H1 (cell line): Measurements from ENCODE around the gene SCART1. TPM values are rescaled to one million over a fixed set of nuclear protein-coding genes. Genes with fewer than 3 reads are reported as not detected.

Experiments used
- CTCF ChIA-PET: fragments of 300-600 bp; sonication (Branson Sonifier 250); formaldehyde crosslinking; loops from one replicate; lab custom pipeline; 2021; ENCODE audit not compliant: partially characterized antibody; lab: Charles Lee
- POLR2A ChIA-PET: fragments of 300-600 bp; sonication (Branson Sonifier 250); formaldehyde crosslinking; loops from one replicate; lab custom pipeline; 2021; ENCODE audit warnings: inconsistent platforms; ENCODE audit not compliant: partially characterized antibody; lab: Charles Lee
- DNase-seq, 2 experiments: peaks; one replicate each; pipeline versions ENCODE4 v3.0.0 to v3.0.0-alpha.2; 2010 to 2022; ENCODE audit warnings: low spot score in 2 of 2, low read depth in 1 of 2, mixed read lengths in 1 of 2
- FAIRE-seq: peaks from 2 replicates; lab custom pipeline; 2011; peaks lifted over from hg19 to GRCh38; lab: Jason Lieb, UNC
- H2AFZ ChIP-seq: 2 replicates; pipeline ENCODE4 v1.8.1; 2012; ENCODE audit warnings: low read length, inconsistent platforms
- H2AK5ac ChIP-seq: 2 replicates; pipeline ENCODE4 v1.6.1; 2013; ENCODE audit warnings: low read depth, low read length
- H2BK120ac ChIP-seq: replicated peaks from 2 replicates; pipeline ENCODE3; 2013; ENCODE audit warnings: low read depth, low read length, inconsistent platforms
- H2BK12ac ChIP-seq: 2 replicates; pipeline ENCODE4 v1.6.1; 2013; ENCODE audit warnings: low read depth, low read length
- H2BK15ac ChIP-seq: 2 replicates; pipeline ENCODE4 v1.6.1; 2013; ENCODE audit warnings: low read length
- H2BK20ac ChIP-seq: 2 replicates; pipeline ENCODE4 v1.6.1; 2013; ENCODE audit warnings: low read length
- H2BK5ac ChIP-seq: 2 replicates; pipeline ENCODE4 v1.6.1; 2013; ENCODE audit warnings: low read depth, low read length
- H3K14ac ChIP-seq: 2 replicates; pipeline ENCODE4 v1.6.1; 2013; ENCODE audit warnings: inconsistent platforms; ENCODE audit not compliant: insufficient read length
- H3K18ac ChIP-seq: 2 replicates; pipeline ENCODE4 v1.6.1; 2013; ENCODE audit warnings: low read length; ENCODE audit errors: extremely low read depth
- H3K23ac ChIP-seq: 2 replicates; pipeline ENCODE4 v1.6.1; 2013; ENCODE audit warnings: inconsistent platforms; ENCODE audit not compliant: insufficient read length
- H3K23me2 ChIP-seq: 2 replicates; pipeline ENCODE4 v1.6.1; 2013; ENCODE audit warnings: low read depth, low read length
- H3K27ac ChIP-seq: 2 replicates; pipeline ENCODE4 v1.6.1; 2011; ENCODE audit warnings: low read depth, low read length, inconsistent platforms
- H3K27me3 ChIP-seq, 4 experiments: replicated peaks in 1 of 4; 1 replicate in 1 of 4; 2 replicates in 3 of 4; pipeline versions ENCODE4 v1.6.1 to v1.8.1; 2011 to 2013; ENCODE audit warnings: low read length in 3 of 4, mild to moderate bottlenecking in 3 of 4, inconsistent platforms in 2 of 4, mixed read lengths in 2 of 4, moderate library complexity in 1 of 4; ENCODE audit not compliant: control insufficient read depth in 3 of 4, insufficient read depth in 3 of 4; ENCODE audit errors: extremely low read depth in 1 of 4
- H3K36me3 ChIP-seq, 4 experiments: 2 replicates each; pipeline versions ENCODE4 v1.6.1 to v1.8.1; 2011 to 2013; ENCODE audit warnings: mild to moderate bottlenecking in 4 of 4, low read length in 3 of 4, moderate library complexity in 2 of 4, control low read depth in 1 of 4, inconsistent platforms in 1 of 4; ENCODE audit not compliant: insufficient read depth in 4 of 4, control insufficient read depth in 2 of 4
- H3K4ac ChIP-seq: replicated peaks from 2 replicates; pipeline ENCODE3; 2013; ENCODE audit warnings: low read length, low read depth, mixed read lengths, inconsistent platforms; ENCODE audit not compliant: insufficient read length
- H3K4me1 ChIP-seq, 4 experiments: replicated peaks in 1 of 4; 1 replicate in 1 of 4; 2 replicates in 3 of 4; pipeline versions ENCODE4 v1.6.1 to v1.8.1; 2011 to 2013; ENCODE audit warnings: low read length in 3 of 4, inconsistent platforms in 2 of 4, mixed read lengths in 1 of 4; ENCODE audit not compliant: insufficient read depth in 4 of 4, control insufficient read depth in 3 of 4
- H3K4me2 ChIP-seq, 2 experiments: 2 replicates each; pipeline versions ENCODE4 v1.6.1 to v1.8.1; 2011 to 2013; ENCODE audit warnings: low read depth in 2 of 2, low read length in 2 of 2, control low read depth in 1 of 2, inconsistent platforms in 1 of 2, mild to moderate bottlenecking in 1 of 2; ENCODE audit not compliant: insufficient read depth in 1 of 2
- H3K4me3 ChIP-seq, 4 experiments: fragments of 200-600, 300-600 bp in 1 of 4; sonication (generic), shearing (Covaris generic), sonication (Bioruptor Twin) in 1 of 4; 2 replicates each; pipeline versions ENCODE4 v1.5.1 to v1.8.1; 2011 to 2016; ENCODE audit warnings: low read length in 4 of 4, low read depth in 3 of 4, control low read depth in 2 of 4, inconsistent platforms in 2 of 4, mild to moderate bottlenecking in 2 of 4, mixed read lengths in 1 of 4, moderate library complexity in 1 of 4; ENCODE audit not compliant: insufficient read depth in 2 of 4; ENCODE audit errors: extremely low read depth in 1 of 4
- H3K56ac ChIP-seq: replicated peaks from 2 replicates; pipeline ENCODE3; 2013; ENCODE audit warnings: low read depth, mild to moderate bottlenecking, mixed read lengths, low read length, inconsistent platforms; ENCODE audit not compliant: insufficient read length
- H3K79me1 ChIP-seq: 2 replicates; pipeline ENCODE4 v1.6.1; 2013; ENCODE audit warnings: low read depth, low read length, control low read depth
- H3K79me2 ChIP-seq, 2 experiments: 2 replicates each; pipeline versions ENCODE4 v1.6.1 to v1.8.1; 2012 to 2013; ENCODE audit warnings: low read length in 2 of 2, mild to moderate bottlenecking in 2 of 2, inconsistent platforms in 1 of 2; ENCODE audit not compliant: insufficient read depth in 2 of 2, control insufficient read depth in 1 of 2
- H3K9ac ChIP-seq, 4 experiments: replicated peaks in 1 of 4; 1 replicate in 1 of 4; 2 replicates in 3 of 4; pipeline versions ENCODE4 v1.6.1 to v1.8.1; 2011 to 2013; ENCODE audit warnings: low read depth in 3 of 4, low read length in 3 of 4, control low read depth in 2 of 4, mild to moderate bottlenecking in 2 of 4, moderate library complexity in 2 of 4, inconsistent platforms in 1 of 4; ENCODE audit errors: extremely low read depth in 1 of 4
- H3K9me3 ChIP-seq, 2 experiments: 2 replicates each; pipeline versions ENCODE4 v1.6.1 to v1.8.1; 2012 to 2013; ENCODE audit warnings: mild to moderate bottlenecking in 2 of 2, moderate library complexity in 2 of 2, control low read depth in 1 of 2, inconsistent platforms in 1 of 2, low read depth in 1 of 2, low read length in 1 of 2, mixed read lengths in 1 of 2; ENCODE audit not compliant: insufficient read depth in 2 of 2
- H4K20me1 ChIP-seq, 2 experiments: replicated peaks in 1 of 2; 2 replicates each; pipeline versions ENCODE3 to v1.8.1; 2011 to 2013; ENCODE audit warnings: inconsistent platforms in 2 of 2, low read length in 2 of 2, mild to moderate bottlenecking in 1 of 2; ENCODE audit not compliant: insufficient read depth in 2 of 2, control insufficient read depth in 1 of 2
- H4K5ac ChIP-seq: 2 replicates; pipeline ENCODE4 v1.6.1; 2013; ENCODE audit warnings: low read length, low read depth, mixed read lengths, inconsistent platforms; ENCODE audit not compliant: insufficient read length
- H4K8ac ChIP-seq: 2 replicates; pipeline ENCODE4 v1.8.0; 2013; ENCODE audit warnings: mild to moderate bottlenecking, moderate library complexity, low read length, inconsistent platforms; ENCODE audit not compliant: insufficient read depth; ENCODE audit errors: extremely low read depth
- H4K91ac ChIP-seq: replicated peaks from 2 replicates; pipeline ENCODE3; 2013; ENCODE audit warnings: low read length, mixed read lengths, inconsistent platforms; ENCODE audit not compliant: insufficient read length
- CBX8 ChIP-seq: fragments of 300-800, 300-1000 bp; sonication (generic); IDR thresholded peaks from 2 replicates; pipeline ENCODE4 v1.7.1; 2016; ENCODE audit warnings: low read depth, low read length, borderline replicate concordance
- CREB1 ChIP-seq: IDR thresholded peaks from 2 replicates; pipeline ENCODE4 v1.6.1; 2012; ENCODE audit warnings: inconsistent platforms
- E2F6 ChIP-seq: IDR thresholded peaks from 2 replicates; pipeline ENCODE4 v1.6.1; 2012; ENCODE audit warnings: inconsistent platforms
- EP300 ChIP-seq, 2 experiments: IDR thresholded peaks; 1 replicate in 1 of 2; 2 replicates in 1 of 2; pipeline ENCODE4 v1.6.1; 2011 to 2012; ENCODE audit warnings: low read depth in 2 of 2, low read length in 2 of 2, mild to moderate bottlenecking in 2 of 2, borderline replicate concordance in 1 of 2, inconsistent platforms in 1 of 2, moderate library complexity in 1 of 2
- GTF2F1 ChIP-seq: IDR thresholded peaks from 2 replicates; pipeline ENCODE4 v1.6.1; 2012; ENCODE audit warnings: low read depth, low read length, improper control_type of control experiment, borderline replicate concordance
- HDAC2 ChIP-seq, 2 experiments: fragments of 300-600 bp in 1 of 2; sonication (generic) in 1 of 2; IDR thresholded peaks; 2 replicates each; pipeline ENCODE4 v1.6.1; 2011 to 2012; ENCODE audit warnings: low read depth in 2 of 2, low read length in 2 of 2, mild to moderate bottlenecking in 2 of 2, moderate library complexity in 2 of 2, borderline replicate concordance in 1 of 2, inconsistent platforms in 1 of 2
- HDAC6 ChIP-seq: IDR thresholded peaks from one replicate; pipeline ENCODE4 v1.7.1; 2012; ENCODE audit warnings: low read depth, mild to moderate bottlenecking, inconsistent platforms, low read length, moderate library complexity
- KDM4A ChIP-seq: IDR thresholded peaks from one replicate; pipeline ENCODE4 v1.7.1; 2012; ENCODE audit warnings: low read depth, mild to moderate bottlenecking, moderate library complexity, low read length, inconsistent platforms; ENCODE audit not compliant: severe bottlenecking
- MAFK ChIP-seq: IDR thresholded peaks from 2 replicates; pipeline ENCODE4 v1.6.1; 2012; ENCODE audit warnings: low read depth, mild to moderate bottlenecking, improper control_type of control experiment, low read length
- PHF8 ChIP-seq: fragments of 200-600 bp; sonication (generic); conservative IDR thresholded peaks from 2 replicates; pipeline ENCODE4 v1.7.1; 2012; ENCODE audit warnings: low read depth, mild to moderate bottlenecking, inconsistent platforms, low read length, moderate library complexity
- SRF ChIP-seq: IDR thresholded peaks from 2 replicates; pipeline ENCODE4 v1.6.1; 2011; ENCODE audit warnings: mild to moderate bottlenecking, low read depth, low read length, moderate library complexity
- TAF1 ChIP-seq: IDR thresholded peaks from 2 replicates; pipeline ENCODE4 v1.6.1; 2011; ENCODE audit warnings: mild to moderate bottlenecking, low read depth, low read length
- TAF7 ChIP-seq: optimal IDR thresholded peaks from 2 replicates; pipeline ENCODE3; 2011; ENCODE audit warnings: low read depth, mild to moderate bottlenecking, inconsistent platforms, low read length, moderate library complexity, borderline replicate concordance
- TBP ChIP-seq: IDR thresholded peaks from 2 replicates; pipeline ENCODE4 v1.6.1; 2011; ENCODE audit warnings: low read depth, low read length, improper control_type of control experiment
- WGBS, 2 experiments: shearing (Covaris generic) in 1 of 2; methylation state at CpG; one replicate each; pipeline versions ENCODE4 v1.1.6 to v1.1.7; 2013 to 2015; ENCODE audit warnings: low lambda C conversion rate in 2 of 2, mixed read lengths in 2 of 2, inconsistent platforms in 1 of 2, low coverage in 1 of 2, missing lambda C conversion rate in 1 of 2; ENCODE audit not compliant: insufficient replicate concordance in 2 of 2, insufficient coverage in 1 of 2, insufficient read length in 1 of 2; ENCODE audit errors: extremely low coverage in 1 of 2, missing lambda C conversion rate in 1 of 2; 5-methylcytosine and 5-hydroxymethylcytosine counted together
- polyA plus RNA-seq, 7 experiments: library from polyadenylated mRNA; depleted of rRNA in 3 of 7; stranded (reverse) in 5 of 7; unstranded in 2 of 7; fragments of >200 nt in 5 of 7; fragments of 200-250 nt in 2 of 7; gene quantifications; 1 replicate in 5 of 7; 2 replicates in 1 of 7; 4 replicates in 1 of 7; pipeline versions ENCODE4 v1.2.1 to v1.2.3, GENCODE V29; 2011 to 2013; ENCODE audit warnings: missing spikeins in 2 of 7, mixed read lengths in 2 of 7
- total RNA-seq: library from RNA; stranded (reverse); fragmentation: NEBNext Ultra II Directional; extraction: Animal tissue kit (Norgen Biotek cat#: 25700); gene quantifications from 2 replicates; pipeline ENCODE4 v1.2.1, GENCODE V29; 2021

The SCART1 gene
- total and polyA plus RNA-seq, 2 of the 8 experiments (the other 6 are each of a cell fraction or from before 2014, with no cell fraction given): 0.14 to 0.19 TPM

GRCh38 chr10:133515471-133515870 lies 61.7 kb downstream of the SCART1 start:
- Histone ChIP-seq H3K27me3 (no peaks in the 10 kb centered on the region), H4K8ac (no peak overlapping the region), H3K9ac (no peak overlapping the region), H3K36me3 (no peaks in the 10 kb centered on the region; a peak in 1 of 8 replicates), H3K79me2 (no peaks in the 10 kb centered on the region), H3K18ac (no peak overlapping the region), H2BK12ac (no peak overlapping the region), H4K91ac (no peak overlapping the region), H3K4me3 (no peak overlapping the region), H4K5ac (no peak overlapping the region), H2BK15ac (no peak overlapping the region), H3K9me3 (peaks cover 51 to 52% of the 10 kb centered on the region in 2 experiments), H3K23me2 (no peaks in the 10 kb centered on the region), H3K4ac (no peak overlapping the region), H3K27ac (no peak overlapping the region), H3K4me1 (no peaks in the 10 kb centered on the region), H3K79me1 (no peaks in the 10 kb centered on the region), H3K23ac (no peak overlapping the region), H2AK5ac (no peak overlapping the region), H2BK20ac (no peak overlapping the region), H3K56ac (no peak overlapping the region), H3K14ac (no peak overlapping the region), H3K4me2 (no peak overlapping the region), H2BK120ac (no peak overlapping the region), H4K20me1 (no peaks in the 10 kb centered on the region), H2BK5ac (no peak overlapping the region), H2AFZ (no peak overlapping the region)
- DNase-seq: no peak
- no peak for FAIRE-seq
- 68% methylated on average over 4 of the region's 4 CpGs; no CpG with 5 or more reads in 1 of the 2 experiments for WGBS, 2 experiments
- ChIA-PET POLR2A (no interaction called here), CTCF (no interaction called here)
- TF ChIP-seq PHF8 (no peak), TBP (no peak), SRF (no peak), CREB1 (no peak), CBX8 (no peak), GTF2F1 (no peak), MAFK (no peak), E2F6 (no peak), EP300 (IDR thresholded peaks at IDR 0.05; ENCODE audit: borderline replicate concordance in 1 of 2, low read depth in 2 of 2, low read length in 2 of 2) (no peak), KDM4A (no peak), TAF7 (no peak), TAF1 (no peak), HDAC6 (no peak), HDAC2 (IDR thresholded peaks at IDR 0.05; ENCODE audit: borderline replicate concordance in 1 of 2, low read depth in 2 of 2, low read length in 2 of 2) (no peak)
